ENCODE data around the gene ZSCAN5A.

DNA sequence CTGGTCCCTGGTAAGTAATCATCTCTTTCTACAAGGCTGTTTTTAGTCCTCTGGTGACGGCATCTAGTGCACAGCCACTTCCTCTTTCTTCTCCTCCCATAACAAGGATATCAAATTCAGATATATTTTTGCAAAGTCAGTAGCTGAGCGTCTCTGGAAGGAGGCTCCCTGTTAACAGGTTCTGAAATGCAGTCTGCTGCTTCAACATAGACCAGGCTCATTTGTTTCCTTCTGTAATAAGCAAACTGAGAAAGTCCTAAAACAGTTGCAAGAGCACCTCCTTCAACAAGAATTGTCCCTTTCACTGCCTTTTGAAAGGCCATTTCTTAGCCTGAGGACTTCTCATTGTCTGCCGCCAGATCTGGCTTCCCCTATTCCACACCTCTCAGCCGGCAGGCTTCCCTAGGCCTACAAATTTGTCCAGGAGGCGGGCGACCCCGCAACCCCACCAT lies 7.4 kb upstream of the ZSCAN5A start:
- TF ChIP-seq CTCF (IDR thresholded peaks at IDR 0.05; ENCODE audit: low read depth, low read length) (no peak), POLR2A (IDR thresholded peaks at IDR 0.05; ENCODE audit: extremely low read depth, insufficient read length) (no peak), MYC (IDR thresholded peaks at IDR 0.05; ENCODE audit: low read depth, low read length) (no peak)
